Bronchial epithelial cell (primary cell): Measurements from ENCODE around the gene ZNF774. TPM values are rescaled to one million over a fixed set of nuclear protein-coding genes. Genes with fewer than 3 reads are reported as not detected.

ENCODE experiments used
- DNase-seq: peaks from one replicate; pipeline ENCODE4 v3.0.0-alpha.2; 2010; ENCODE audit warnings: low read depth
- FAIRE-seq: peaks from 2 replicates; lab custom pipeline; 2011; peaks lifted over from hg19 to GRCh38; lab: Jason Lieb, UNC
- H3K27me3 ChIP-seq: 2 replicates; pipeline ENCODE4 v1.5.1; 2011; ENCODE audit warnings: low read length; ENCODE audit not compliant: control insufficient read depth, insufficient read depth
- H3K36me3 ChIP-seq: 2 replicates; pipeline ENCODE4 v1.5.1; 2011; ENCODE audit warnings: low read length; ENCODE audit not compliant: control insufficient read depth, insufficient read depth
- H3K4me3 ChIP-seq: 2 replicates; pipeline ENCODE4 v1.5.1; 2011; ENCODE audit warnings: mild to moderate bottlenecking, low read depth, low read length, control low read depth
- CTCF ChIP-seq: IDR thresholded peaks from 2 replicates; pipeline ENCODE4 v1.5.1; 2011; ENCODE audit warnings: mild to moderate bottlenecking, moderate library complexity, low read length, control low read depth, inconsistent platforms; ENCODE audit not compliant: insufficient read depth, severe bottlenecking
- total RNA-seq: library from RNA; depleted of rRNA; stranded (reverse); fragments of >200 nt; gene quantifications from 2 replicates; pipeline ENCODE4 v1.2.1, GENCODE V29; 2014

ZNF774 gene
- total RNA-seq, 1 donor from 2014 or later = 4.2 TPM

GRCh38 chr15:90348456-90348855 is 3.6 kb upstream of the ZNF774 start:
- peak; percentile 52 for FAIRE-seq
- no peaks in the 10 kb centered on the region for H3K36me3 ChIP-seq
- no peaks in the 10 kb centered on the region for H3K27me3 ChIP-seq
- DNase-seq = peak; percentile 71
- no peak for TF ChIP-seq CTCF
- no peak overlapping the region for H3K4me3 ChIP-seq

DNA sequence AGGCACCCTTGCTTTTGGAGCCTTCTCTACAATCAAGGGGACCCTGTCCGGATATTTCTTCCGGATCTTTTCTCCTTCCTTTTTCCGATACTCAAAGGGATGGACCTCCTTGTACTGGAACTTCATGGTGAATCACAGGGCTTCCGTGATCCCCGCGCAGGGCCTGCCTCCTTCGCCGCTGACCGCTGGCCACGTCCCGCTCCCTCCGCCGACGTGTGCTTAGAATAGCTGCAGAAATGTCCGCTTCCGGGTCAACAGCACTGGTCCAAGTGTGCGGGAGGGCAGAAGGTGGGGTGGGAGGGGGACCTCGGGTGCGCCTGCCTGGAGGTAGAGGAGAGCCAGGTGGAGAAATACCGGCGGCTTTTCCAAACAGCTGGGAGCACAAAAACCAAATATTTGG is 3.0 kb upstream of the ZNF774 start:
- TF ChIP-seq CTCF = no peak
- FAIRE-seq (no peak), DNase-seq (no peak)
- no peak overlapping the region for H3K4me3 ChIP-seq
- H3K27me3 ChIP-seq = no peaks in the 10 kb centered on the region
- no peaks in the 10 kb centered on the region for H3K36me3 ChIP-seq

DNA sequence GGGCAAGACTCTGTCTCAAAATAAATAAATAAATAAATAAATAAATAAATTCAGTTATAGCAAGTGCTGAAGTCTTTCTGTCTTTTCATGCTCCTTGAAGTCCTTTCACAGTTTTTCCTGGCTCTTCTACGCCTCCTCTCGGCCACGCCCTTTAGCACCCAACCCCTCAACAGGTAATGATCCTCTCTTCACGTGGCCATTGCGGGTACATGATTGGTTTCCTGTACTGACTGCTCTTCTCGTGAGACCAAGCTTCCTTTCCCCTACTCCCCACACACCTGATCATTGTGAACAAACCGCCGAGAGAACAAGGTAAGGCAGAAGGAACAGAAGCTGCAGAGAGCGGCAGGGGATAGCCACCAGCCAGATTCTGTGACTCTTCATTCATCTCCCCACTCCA is 2.3 kb upstream of the ZNF774 start:
- no peak for DNase-seq
- TF ChIP-seq CTCF = no peak
- Histone ChIP-seq H3K27me3 (no peaks in the 10 kb centered on the region), H3K4me3 (no peak overlapping the region), H3K36me3 (no peaks in the 10 kb centered on the region)
- FAIRE-seq = no peak

- TF ChIP-seq CTCF = no peak
- FAIRE-seq = no peak
- Histone ChIP-seq H3K27me3 (no peaks in the 10 kb centered on the region), H3K36me3 (no peaks in the 10 kb centered on the region), H3K4me3 (peak overlapping the region; percentile 69)
- no peak for DNase-seq
Observed at GRCh38 chr15:90351479-90352106, 491 bp upstream of the ZNF774 start.

GRCh38 chr15:90354986-90355385 is 2.9 kb downstream of the ZNF774 start:
- H3K36me3 ChIP-seq = peaks cover under 1% of the 10 kb centered on the region
- DNase-seq (no peak), FAIRE-seq (no peak)
- H3K4me3 ChIP-seq = no peak overlapping the region
- H3K27me3 ChIP-seq = no peaks in the 10 kb centered on the region
- TF ChIP-seq CTCF = no peak
